Limb (tissue), 2 donors: ENCODE measurements around the gene MAP1LC3B.

Experiments used
- DNase-seq, 2 donors: peaks; one replicate each; pipeline ENCODE4 v3.0.0-alpha.2; 2016; ENCODE audit errors: extremely low spot score in 2 of 2

The MAP1LC3B gene

DNA sequence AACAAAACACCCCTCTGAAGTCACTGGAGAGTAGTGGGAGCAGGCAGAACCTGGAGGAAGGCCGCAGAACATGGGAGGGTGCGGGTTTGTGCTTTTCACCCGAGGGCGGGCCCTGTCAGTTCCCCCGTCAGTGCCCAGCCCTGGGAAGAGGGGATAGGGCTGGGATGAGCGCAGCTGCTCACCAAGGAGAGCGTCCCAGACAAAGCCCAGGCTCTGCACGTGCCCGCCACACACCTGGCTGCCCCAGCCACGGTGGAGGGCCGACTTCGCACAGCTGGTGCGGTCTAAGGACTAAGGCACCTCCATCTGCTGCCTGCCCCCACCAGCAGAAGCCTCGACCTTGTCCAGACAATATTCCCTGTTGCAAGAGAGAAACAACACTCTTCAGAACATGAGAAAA, 61.2 kb downstream of the MAP1LC3B start:
- DNase-seq, result no peak
